CD4-positive, alpha-beta T cell treated with Interleukin-12 subunit alpha and Interleukin-12 subunit beta, for 1 hour (primary cell): Measurements from ENCODE around the gene TINAGL1.

Experiments
- DNase-seq: peaks from one replicate; pipeline ENCODE4 v3.0.0-alpha.2; 2020

Gene TINAGL1

DNA sequence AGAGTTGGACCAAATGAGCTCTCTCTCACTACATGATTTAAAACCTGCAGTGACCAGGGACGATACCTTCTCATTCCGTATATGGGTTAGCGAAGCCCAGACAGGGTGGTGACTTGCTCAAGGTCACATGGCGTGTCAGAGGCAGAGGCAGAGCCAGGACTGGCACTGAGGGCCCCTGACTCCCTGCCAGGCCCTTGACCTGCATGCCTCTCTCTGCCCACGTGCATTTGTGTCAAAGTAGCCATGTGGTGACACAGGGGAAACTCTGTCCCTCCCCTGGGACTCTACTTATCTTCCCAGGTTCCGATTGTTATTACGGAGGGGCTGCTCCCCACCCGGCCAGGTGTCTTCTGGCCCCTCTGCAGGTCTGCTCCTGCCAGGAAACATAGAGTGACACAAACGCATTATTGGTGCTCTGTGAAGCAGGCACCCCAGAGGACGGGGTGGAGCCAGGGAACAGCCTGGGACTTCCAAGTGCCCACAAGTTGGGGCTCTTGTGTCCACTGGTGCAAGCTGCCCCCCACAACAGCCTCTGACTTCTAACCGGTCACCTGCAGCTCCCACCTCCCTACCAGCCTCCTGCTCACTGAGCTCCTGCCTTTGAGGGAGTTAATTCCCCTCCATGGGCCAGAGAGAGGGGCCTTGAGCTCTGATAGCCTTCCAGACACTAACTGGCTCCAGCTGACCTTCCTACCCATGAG, 7.3 kb upstream of the TINAGL1 start:
- DNase-seq, result no peak

- no peak for DNase-seq
Measured at GRCh38 chr1:31569596-31570173, 6.6 kb upstream of the TINAGL1 start.

- DNase-seq, result no peak
Measured at GRCh38 chr1:31570228-31570627, 6.1 kb upstream of the TINAGL1 start.

GRCh38 chr1:31570906-31571305, 5.4 kb upstream of the TINAGL1 start:
- no peak for DNase-seq

DNA sequence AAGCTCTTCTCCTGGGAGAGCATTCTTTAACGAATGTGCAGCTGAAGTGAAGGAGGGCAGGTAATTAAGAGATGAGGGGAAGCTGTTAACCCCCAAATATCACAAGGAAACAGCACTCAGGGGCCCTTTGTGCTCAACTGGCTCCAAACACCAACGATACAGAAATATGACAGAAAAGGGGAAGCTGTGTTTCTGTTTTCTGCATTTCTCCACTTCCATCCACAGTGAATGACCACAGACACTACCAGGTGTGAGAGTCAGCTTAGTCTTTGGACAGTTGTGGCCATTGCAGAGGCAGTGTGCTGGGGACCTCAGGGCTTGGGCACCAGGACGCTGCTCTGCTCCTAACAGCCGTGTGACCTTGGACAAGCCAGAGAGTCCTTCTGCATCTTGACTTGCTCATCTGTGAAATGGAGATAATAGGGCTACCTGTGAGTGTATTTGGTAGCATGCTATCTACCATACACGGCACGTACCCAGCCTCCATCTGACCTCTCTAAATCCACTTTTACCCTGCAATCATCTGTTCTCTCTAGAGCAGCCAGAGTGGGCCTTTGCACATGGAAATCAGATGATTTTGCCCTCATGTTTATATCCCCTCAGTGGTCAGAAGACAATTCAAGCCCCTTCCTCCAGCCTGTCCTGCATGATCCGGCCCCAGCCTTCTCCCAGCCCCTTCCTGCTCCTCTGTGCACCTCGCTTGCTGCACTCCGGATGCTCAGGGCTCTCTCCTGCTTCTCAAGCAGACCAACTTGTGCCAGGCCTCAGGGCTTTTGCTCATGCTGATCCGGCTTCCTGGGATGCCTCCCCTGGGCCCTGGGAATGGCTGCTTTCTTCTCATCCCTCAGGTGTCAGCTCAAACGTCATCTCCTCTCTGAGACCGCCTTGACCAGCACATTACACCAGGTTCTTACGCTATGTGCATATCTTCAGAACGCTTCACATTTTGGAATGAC, 4.7 kb upstream of the TINAGL1 start:
- no peak for DNase-seq

DNA sequence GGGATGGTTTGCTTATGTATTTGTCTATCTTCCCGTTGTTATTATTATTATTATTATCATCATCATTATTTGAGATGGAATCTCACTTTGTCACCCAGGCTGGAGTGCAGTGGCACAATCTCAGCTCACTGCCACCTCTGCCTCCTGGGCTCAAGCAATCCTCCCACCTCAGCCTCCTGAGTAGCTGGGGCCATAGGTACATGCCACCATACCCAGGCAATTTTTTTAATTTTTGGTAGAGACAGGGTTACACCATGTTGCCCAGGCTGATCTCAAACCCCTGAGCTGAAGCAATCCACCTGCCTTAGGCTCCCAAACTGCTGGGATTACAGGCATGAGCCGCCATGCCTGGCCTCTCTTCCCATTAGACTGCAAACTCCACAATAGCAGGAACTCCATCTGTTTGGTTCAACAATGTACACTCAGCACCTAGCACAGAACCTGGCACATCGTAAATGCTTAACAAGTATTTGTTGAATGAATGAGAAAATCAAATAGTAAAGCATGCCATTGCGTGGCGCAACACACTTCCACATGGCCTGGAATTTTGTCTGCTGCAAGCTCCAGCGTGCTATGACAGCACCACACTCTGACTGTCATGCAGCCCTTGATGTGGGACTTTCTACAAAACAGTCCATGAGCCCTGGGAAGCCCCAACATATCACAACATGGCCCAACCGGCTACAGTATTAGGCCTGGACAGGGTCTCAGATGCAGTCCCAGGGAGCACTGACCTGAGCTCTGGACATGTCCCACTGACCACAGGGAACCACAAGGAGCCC, 3.8 kb upstream of the TINAGL1 start:
- no peak for DNase-seq

DNA sequence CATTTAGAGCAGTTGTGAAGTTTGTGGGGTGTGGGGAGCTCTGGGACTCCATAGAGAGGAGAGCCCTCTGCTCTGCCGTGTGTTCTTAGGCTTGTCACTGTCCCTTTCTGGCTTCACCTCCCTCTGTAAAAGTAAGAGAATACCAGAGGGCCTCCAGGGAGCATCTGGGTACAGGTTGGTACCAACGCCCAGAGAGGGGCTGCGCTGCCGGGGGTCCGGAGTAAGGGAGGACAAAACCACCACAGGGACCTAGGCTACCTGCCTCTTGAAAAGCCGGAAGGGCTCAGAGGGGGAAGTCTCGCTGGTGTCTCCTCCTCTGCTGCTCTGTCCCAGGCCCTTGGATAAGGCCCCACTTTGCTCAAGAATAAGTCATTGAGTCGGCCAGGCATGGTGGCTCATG, 3.1 kb upstream of the TINAGL1 start:
- DNase-seq, result no peak

GRCh38 chr1:31574749-31575368, 1.5 kb upstream of the TINAGL1 start:
- DNase-seq, result no peak

DNA sequence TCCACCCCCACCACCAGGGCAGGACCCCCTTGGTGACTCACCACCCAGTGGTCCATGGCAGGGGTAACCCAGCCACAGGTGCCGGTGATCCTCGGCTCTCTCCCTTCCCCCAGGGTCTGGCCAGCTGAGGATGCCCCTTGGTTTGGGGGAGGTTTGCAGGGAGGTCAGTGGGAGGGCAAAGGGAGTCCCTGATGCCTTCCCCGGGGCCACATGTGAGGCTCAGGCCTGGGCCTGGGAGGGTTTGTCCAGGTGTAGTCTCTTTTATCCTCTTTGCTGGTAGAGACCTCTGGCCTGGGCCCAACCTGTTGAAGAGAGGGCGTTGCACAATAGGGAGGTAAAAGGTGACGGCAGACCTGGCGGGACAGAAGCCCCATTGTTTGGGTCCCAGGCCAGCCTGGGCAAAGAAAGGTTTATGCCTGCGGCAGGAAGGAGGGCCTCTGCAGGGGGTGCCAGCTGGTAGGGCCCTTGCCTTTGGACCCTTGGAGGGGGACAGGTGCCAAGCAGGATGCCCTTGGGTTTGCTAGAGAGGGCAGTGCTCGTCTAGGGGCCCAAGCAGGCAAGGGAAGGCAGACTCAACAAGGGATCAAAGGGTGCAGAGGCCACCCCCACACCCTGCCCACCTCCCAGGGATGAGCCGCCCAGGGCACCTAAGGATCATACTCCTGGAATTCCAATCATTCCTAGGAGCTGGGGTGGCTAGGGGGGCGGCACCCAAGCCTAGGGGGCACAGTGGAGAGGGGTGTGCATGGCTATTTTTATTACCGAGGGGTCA, 760 bp upstream of the TINAGL1 start:
- no peak for DNase-seq

- no peak for DNase-seq
Measured at GRCh38 chr1:31576743-31577455, 584 bp downstream of the TINAGL1 start.

DNA sequence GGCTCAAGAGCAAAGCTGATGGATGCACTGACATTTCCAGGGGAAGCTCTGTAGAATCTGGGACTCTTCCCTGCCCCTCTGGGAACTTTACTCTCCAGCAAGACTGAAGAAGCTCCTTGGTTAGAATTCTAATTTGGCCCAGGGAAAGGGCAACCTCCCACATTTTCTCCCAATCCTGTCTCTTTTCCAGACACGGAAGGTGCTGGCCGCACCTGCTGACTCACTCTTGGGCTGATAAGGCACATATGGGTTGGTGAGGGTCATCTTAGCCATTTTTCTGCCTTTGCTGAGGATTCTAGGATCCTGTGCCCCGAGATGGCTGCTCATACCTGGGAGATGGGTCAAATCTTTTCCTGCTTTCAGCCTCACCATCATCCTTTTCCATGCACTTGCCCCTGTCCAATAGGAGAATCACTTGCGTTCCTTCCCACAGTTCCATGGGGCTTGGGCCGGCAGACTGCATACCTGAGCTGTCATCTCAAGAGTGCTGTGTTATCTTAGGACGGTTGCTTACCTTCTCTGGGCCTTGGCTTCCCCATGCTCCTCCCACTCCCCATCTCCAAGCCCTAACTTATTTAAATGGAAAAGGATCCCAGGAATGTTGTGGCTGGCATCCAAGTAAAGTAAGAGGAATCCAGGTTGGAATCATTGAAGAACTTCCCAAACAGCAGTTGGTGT, 1.3 kb downstream of the TINAGL1 start:
- no peak for DNase-seq

DNA sequence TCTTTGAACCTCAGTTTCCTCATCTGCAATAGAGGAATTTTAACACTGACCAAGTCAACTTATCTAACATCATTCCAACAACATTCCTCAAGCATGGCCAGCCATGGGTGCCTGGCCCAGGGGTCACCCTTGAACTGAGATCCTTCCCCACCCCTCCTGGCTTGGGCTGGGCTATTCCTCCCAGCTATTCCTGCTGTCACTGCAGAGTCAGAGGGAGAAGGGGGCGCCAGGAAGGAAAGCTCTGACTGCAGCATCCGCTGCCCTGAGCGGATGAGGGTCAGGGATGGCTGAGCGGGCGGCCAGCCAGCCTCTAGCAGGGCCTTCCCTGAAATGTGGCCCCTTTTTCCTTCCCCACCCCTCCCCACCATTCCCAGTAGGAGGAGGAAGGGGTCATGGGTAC, 3.1 kb downstream of the TINAGL1 start:
- no peak for DNase-seq

DNA sequence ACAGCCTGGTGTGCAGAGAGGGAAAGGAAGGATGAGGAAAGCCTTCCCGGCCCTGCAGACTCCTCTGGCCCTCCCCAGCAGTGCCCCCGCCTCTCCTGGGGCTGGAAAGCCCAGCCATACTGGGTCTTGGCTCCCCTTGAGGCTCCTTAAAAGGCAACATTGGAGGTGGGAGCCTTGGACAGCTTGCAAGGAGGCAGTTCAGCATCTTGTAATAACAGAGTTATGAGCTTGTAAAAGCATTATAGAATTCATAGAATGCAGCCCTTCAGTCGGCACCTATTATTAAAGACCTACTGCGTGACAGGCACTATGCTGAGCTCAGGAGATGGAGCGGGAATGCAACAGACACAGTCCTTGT, 4.2 kb downstream of the TINAGL1 start:
- no peak for DNase-seq

DNA sequence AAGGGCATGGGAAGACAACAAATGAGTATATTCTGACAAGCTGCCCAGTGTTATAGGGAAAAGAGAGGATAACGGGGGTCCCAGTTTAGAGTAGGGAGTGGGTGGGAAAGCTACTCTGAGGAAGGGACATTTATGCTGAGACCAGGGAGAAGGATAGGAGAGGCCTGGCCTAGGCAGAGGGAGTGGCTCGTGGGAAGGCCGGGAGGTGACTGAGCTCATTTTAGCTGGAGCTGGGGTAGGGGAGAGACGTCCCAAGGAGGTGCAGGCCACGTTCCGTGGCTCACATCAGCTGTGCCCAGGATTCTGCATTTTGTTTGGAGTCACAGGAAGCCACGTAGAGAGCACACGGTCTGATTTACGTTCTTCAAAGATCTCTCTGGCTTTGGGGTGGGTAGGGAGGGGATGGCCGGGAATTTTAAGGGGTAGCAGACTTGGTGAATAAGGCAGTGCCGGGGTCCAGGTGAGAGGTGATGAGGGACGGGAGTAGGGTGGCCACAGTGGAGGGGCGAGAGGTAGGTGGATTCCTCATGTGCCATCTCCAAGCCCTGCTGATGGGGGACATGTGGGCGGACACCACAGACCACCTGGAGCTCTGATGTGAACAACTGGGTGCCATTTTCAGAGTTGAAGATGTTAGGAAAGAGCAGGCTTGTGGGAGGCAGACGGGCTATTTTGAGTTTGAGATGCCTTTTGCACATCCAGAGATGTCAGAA, 4.7 kb downstream of the TINAGL1 start:
- no peak for DNase-seq

DNA sequence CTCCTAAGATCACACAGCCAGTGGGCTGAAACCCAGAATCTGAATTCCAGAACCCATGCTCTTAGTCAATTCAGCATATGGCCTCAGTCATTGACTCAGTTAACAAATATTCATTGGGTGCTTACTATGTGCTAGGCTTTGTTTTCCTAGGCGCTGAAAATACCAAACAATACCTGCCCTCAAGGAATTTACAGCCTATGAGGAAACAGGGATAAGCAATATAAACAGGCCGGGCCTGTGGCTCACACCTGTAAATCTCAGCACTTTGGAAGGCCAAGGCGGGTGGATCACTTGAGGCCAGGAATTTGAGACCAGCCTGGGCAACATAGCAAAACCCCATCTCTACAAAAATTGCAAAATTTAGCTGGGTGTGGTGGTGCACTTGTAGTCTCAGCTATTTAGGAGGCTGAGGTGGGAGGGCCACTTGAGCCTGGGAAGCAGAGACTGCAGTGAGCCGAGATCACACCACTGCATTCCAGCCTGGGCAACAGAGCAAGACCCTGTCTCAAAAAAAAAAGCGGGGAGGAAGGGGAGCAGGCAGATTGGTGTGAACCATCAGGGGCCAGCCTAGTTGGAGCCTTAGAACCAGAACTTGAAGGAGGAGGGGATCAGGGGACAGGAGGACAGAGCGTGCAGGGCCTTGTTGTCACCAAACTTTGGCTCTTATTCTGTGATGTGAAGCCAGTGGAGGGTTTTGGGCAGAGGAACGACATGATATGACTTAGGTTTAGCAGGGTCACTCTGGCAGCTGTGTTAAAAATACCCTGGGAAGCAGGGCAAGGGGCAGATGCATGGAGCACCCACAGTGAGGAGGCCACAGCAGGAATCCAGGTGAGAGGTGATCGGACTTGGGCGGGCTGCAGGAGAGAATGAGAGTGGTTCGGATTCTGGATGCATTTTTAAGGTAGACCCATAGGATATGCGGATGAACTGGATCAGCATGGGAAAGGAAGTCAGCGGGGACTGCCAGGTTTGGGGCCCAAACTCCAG, 5.8 kb downstream of the TINAGL1 start:
- no peak for DNase-seq

DNA sequence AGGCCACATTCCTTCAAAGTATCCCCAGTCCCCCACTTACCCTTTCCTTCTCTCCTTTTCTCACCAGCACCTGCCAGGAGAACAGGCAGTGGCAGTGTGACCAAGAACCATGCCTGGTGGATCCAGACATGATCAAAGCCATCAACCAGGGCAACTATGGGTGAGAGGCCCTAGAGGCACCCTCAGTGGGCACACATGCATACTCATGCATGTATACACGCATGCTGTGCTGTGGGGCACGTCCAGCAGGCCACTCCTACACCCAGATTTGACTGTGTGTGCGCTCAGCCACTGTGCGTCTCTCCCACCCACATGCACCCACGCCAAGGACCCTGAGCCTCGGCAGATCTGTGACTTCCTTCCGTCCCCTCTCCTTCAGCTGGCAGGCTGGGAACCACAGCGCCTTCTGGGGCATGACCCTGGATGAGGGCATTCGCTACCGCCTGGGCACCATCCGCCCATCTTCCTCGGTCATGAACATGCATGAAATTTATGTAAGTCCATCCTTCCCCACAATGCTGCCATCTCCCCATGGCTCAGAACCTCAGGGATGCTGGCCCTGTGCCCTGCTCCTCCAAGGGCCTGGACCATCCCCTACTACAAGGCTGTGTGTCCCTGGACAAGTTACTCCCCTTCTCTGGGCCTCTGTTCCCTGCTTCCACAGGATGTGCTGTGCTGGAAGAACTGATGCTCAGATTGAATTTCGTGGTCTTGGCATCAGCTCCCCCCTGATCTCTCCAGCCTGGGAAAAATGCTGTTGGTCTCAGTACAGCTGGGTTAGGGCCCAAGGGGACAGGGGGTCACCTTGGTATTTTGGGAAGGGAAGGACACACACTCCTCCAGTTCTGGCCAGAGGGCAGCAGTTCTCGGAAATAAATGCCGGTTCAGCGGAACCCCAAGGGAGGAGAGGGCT, 7.0 kb downstream of the TINAGL1 start:
- DNase-seq, result no peak
